D721Med (cell line): ENCODE data around the gene COIL.

Experiments used
- DNase-seq: peaks from one replicate; pipeline ENCODE4 v3.0.0; 2011; ENCODE audit warnings: low spot score; ENCODE audit not compliant: insufficient read length
- FAIRE-seq: peaks from 2 replicates; lab custom pipeline; 2011; peaks lifted over from hg19 to GRCh38; lab: Jason Lieb, UNC
- CTCF ChIP-seq: IDR thresholded peaks from 2 replicates; pipeline ENCODE4 v1.5.1; 2012; ENCODE audit warnings: mild to moderate bottlenecking, control low read depth; ENCODE audit not compliant: insufficient read depth; ENCODE audit errors: missing control alignments

COIL gene

GRCh38 chr17:56890390-56890789, 70.5 kb downstream of the COIL start:
- no peak for TF ChIP-seq CTCF
- FAIRE-seq (no peak), DNase-seq (no peak)
